GM13977 (cell line): ENCODE measurements around the gene ROPN1L.

Experiments
- DNase-seq: peaks from one replicate; pipeline ENCODE4 v3.0.0; 2012; ENCODE audit warnings: low spot score
- in situ Hi-C: fragments of 300-500 bp; cut with MboI; formaldehyde crosslinking; loops from one replicate; pipeline ENCODE4 v1.12.0; 2022; ENCODE audit warnings: low sequenced_read_pairs, low pct_unique_long_range_greater_than_20kb, mixed read lengths, inconsistent platforms; ENCODE audit not compliant: unreplicated experiment
- TF ChIP-seq, protein P1 (sequence below): IDR thresholded peaks from 2 replicates; pipeline ENCODE4 v1.5.1; 2012; ENCODE audit warnings: mild to moderate bottlenecking, control low read depth; ENCODE audit not compliant: insufficient read depth; ENCODE audit errors: extremely low read depth, missing control alignments

Gene ROPN1L

GRCh38 chr5:10447041-10447440, 5.4 kb downstream of the ROPN1L start:
- TF ChIP-seq, protein P1, sequence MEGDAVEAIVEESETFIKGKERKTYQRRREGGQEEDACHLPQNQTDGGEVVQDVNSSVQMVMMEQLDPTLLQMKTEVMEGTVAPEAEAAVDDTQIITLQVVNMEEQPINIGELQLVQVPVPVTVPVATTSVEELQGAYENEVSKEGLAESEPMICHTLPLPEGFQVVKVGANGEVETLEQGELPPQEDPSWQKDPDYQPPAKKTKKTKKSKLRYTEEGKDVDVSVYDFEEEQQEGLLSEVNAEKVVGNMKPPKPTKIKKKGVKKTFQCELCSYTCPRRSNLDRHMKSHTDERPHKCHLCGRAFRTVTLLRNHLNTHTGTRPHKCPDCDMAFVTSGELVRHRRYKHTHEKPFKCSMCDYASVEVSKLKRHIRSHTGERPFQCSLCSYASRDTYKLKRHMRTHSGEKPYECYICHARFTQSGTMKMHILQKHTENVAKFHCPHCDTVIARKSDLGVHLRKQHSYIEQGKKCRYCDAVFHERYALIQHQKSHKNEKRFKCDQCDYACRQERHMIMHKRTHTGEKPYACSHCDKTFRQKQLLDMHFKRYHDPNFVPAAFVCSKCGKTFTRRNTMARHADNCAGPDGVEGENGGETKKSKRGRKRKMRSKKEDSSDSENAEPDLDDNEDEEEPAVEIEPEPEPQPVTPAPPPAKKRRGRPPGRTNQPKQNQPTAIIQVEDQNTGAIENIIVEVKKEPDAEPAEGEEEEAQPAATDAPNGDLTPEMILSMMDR = no peak
- DNase-seq = peak; percentile 6
- in situ Hi-C loops = no loop called here

DNA sequence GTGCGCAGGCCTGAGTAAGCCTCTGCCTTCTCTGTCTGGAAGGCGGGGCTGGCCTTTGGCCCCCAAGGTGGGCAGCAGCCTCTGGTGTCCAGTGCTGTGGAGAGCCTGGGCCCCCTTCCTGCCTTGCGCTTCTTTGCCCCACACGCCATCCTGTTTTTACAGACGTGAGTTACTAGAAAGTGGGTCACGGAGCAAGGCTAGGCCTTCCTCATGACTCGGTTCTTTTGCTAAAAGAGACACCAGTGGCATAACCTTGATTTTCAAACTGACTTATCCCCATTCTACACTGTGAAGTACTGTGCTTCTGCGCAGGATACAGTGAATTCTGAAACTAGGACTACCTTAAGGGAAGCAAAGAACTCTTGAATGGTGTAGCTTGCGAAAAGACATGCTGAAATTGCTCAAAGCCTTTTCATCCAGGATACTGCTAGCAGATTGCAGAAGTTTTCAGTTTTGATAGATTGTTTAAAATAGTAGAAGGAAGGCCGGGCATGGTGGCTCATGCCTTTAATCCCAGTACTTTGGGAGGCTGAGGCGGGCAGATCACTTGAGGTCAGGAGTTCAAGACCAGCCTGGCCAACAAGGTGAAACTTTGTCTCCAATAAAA, 7.2 kb downstream of the ROPN1L start:
- in situ Hi-C loops = no loop called here
- no peak for DNase-seq
- TF ChIP-seq, protein P1 = no peak

GRCh38 chr5:10451137-10451824, 9.6 kb downstream of the ROPN1L start:
- in situ Hi-C loops = loop anchor here (5.0 kb wide), 1 partner anchor 176 kb away; no protein-coding TSS in a partner anchor
- TF ChIP-seq, protein P1 = no peak
- DNase-seq = no peak

DNA sequence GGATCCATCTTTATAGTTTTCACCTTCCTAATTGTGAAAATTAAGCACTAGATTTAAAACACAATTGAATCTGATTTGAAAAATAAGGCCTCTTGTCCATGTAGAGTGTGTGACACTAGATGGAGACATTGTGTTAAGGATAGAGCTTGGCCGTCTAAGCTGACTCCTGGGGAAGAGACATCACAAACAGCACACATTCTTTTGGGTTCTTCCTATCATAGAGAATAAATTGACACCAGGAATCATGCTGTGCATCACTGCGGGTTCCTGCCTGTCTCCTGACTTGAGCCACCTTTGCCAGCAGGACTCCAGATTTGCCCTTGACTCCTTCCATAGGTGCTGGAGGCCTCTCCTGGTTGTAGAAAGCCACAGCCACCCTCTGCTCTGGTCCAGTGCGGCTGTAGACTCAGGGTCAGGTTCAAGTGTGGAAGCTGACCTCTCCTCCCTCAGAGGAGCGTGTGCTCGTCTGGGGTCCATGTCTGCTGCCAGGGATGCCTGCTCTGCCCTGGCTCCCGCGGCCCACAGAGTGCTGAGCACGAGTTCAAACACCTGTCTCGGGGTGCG, 11.2 kb downstream of the ROPN1L start:
- in situ Hi-C loops = loop anchor here (5.0 kb wide), 1 partner anchor 174 kb away; no protein-coding TSS in a partner anchor
- DNase-seq = peak; percentile 83
- TF ChIP-seq, protein P1 = peak; percentile 85

GRCh38 chr5:10453545-10453944, 11.9 kb downstream of the ROPN1L start:
- in situ Hi-C loops = loop anchor here (5.0 kb wide), 1 partner anchor 174 kb away; no protein-coding TSS in a partner anchor
- DNase-seq = no peak
- TF ChIP-seq, protein P1 = no peak

GRCh38 chr5:10454591-10455276, 13.1 kb downstream of the ROPN1L start:
- in situ Hi-C loops = loop anchor here (5.0 kb wide), 1 partner anchor 173 kb away; no protein-coding TSS in a partner anchor
- DNase-seq = no peak
- TF ChIP-seq, protein P1 = no peak
